BJ (cell line): ENCODE data around the gene GREM2. TPM values are rescaled to one million over a fixed set of nuclear protein-coding genes. Genes with fewer than 3 reads are reported as not detected.

Experiments
- CTCF ChIA-PET: fragments of 350-600 bp; formaldehyde crosslinking; extraction: SDS; loops from one replicate; lab custom pipeline; 2021; ENCODE audit warnings: antibody characterized with exemption, inconsistent platforms; lab: Yijun Ruan, JAX
- POLR2A ChIA-PET: fragments of 300-600 bp; sonication (Branson Sonifier 250); formaldehyde crosslinking; extraction: SDS; loops from one replicate; lab custom pipeline; 2021; ENCODE audit warnings: antibody characterized with exemption; lab: Charles Lee
- DNase-seq: peaks from one replicate; pipeline ENCODE4 v3.0.0-alpha.2; 2011; ENCODE audit warnings: low read depth
- H3K27me3 ChIP-seq: 2 replicates; pipeline ENCODE4 v1.6.0; 2011; ENCODE audit warnings: low read length; ENCODE audit not compliant: control insufficient read depth, insufficient read depth
- H3K36me3 ChIP-seq: 2 replicates; pipeline ENCODE4 v1.5.1; 2011; ENCODE audit warnings: low read length; ENCODE audit not compliant: control insufficient read depth, insufficient read depth
- H3K4me3 ChIP-seq: 2 replicates; pipeline ENCODE4 v1.5.1; 2011; ENCODE audit warnings: low read depth, mild to moderate bottlenecking, control low read depth, low read length
- CTCF ChIP-seq: IDR thresholded peaks from 2 replicates; pipeline ENCODE4 v1.5.1; 2011; ENCODE audit warnings: low read depth, mild to moderate bottlenecking, control low read depth, inconsistent platforms, low read length, moderate library complexity; ENCODE audit not compliant: insufficient read depth
- polyA plus RNA-seq: library from polyadenylated mRNA; depleted of rRNA; stranded (reverse); fragments of >200 nt; gene quantifications from 2 replicates; pipeline ENCODE4 v1.2.3, GENCODE V29; 2011

Gene GREM2
- polyA plus RNA-seq, 1 experiment: 5.6 TPM

- DNase-seq: no peak
- Histone ChIP-seq H3K27me3 (no peaks in the 10 kb centered on the region; the same call in 1 of the 2 replicates), H3K4me3 (no peak overlapping the region), H3K36me3 (no peaks in the 10 kb centered on the region)
- CTCF ChIA-PET: no interaction called here
- POLR2A ChIA-PET: no interaction called here
- TF ChIP-seq CTCF: no peak
Measured at GRCh38 chr1:240516069-240516468, 95.9 kb downstream of the GREM2 start.

- TF ChIP-seq CTCF: no peak
- CTCF ChIA-PET: no interaction called here
- no peak for DNase-seq
- Histone ChIP-seq H3K27me3 (no peaks in the 10 kb centered on the region; the same call in 1 of the 2 replicates), H3K4me3 (no peak overlapping the region), H3K36me3 (no peaks in the 10 kb centered on the region)
- POLR2A ChIA-PET: no interaction called here
Measured at GRCh38 chr1:240515505-240515904, 96.5 kb downstream of the GREM2 start.

GRCh38 chr1:240511789-240512188 lies 100.2 kb downstream of the GREM2 start:
- ChIA-PET POLR2A (no interaction called here), CTCF (no interaction called here)
- no peak for TF ChIP-seq CTCF
- no peaks in the 10 kb centered on the region; the same call in 1 of the 2 replicates for H3K27me3 ChIP-seq
- no peak for DNase-seq
- H3K36me3 ChIP-seq: no peaks in the 10 kb centered on the region
- no peak overlapping the region for H3K4me3 ChIP-seq

GRCh38 chr1:240508950-240509349 lies 103.0 kb downstream of the GREM2 start:
- H3K27me3 ChIP-seq: no peaks in the 10 kb centered on the region; the same call in 1 of the 2 replicates
- H3K4me3 ChIP-seq: no peak overlapping the region
- DNase-seq: peak; percentile 30
- CTCF ChIA-PET: no interaction called here
- POLR2A ChIA-PET: no interaction called here
- TF ChIP-seq CTCF: no peak
- H3K36me3 ChIP-seq: no peaks in the 10 kb centered on the region

DNA sequence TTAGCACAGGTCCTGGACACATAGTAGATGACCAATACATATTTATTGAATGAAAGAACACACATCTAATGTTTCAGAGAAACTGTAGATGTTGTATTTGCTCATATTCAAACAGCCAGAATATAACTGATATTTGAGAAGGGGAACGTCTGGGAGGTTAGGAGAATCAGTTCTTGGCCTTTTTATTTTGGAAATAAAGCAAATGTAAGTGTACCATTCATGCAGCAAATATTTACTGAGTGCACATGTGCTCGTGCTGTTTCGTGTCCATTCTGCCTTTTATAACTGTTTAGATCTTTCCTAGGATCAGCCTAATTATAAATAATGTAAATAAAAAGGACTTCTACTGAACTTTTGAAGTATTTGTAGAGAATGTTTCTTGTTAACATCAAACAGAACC lies 103.8 kb downstream of the GREM2 start:
- no peaks in the 10 kb centered on the region; the same call in 1 of the 2 replicates for H3K27me3 ChIP-seq
- POLR2A ChIA-PET: no interaction called here
- no peak overlapping the region for H3K4me3 ChIP-seq
- CTCF ChIA-PET: interaction anchor here (0.6 kb wide), 1 partner anchor 65 kb away, joined by 3 read pairs; no protein-coding TSS in a partner anchor
- H3K36me3 ChIP-seq: no peaks in the 10 kb centered on the region
- no peak for DNase-seq
- no peak for TF ChIP-seq CTCF
